ENCODE data around the gene ARHGEF40.

The ARHGEF40 gene

GRCh38 chr14:21092273-21093011 lies 22.3 kb downstream of the ARHGEF40 start:
- Histone ChIP-seq H3K4me3 (no peak overlapping the region), H3K27ac (peak overlapping the region in 6 of 21 experiments; percentile 1 to 60 (median 16))

- no peak overlapping the region for H3K4me3 ChIP-seq
- H3K27ac ChIP-seq = no peak overlapping the region
Observed at GRCh38 chr14:21093018-21093417, 22.9 kb downstream of the ARHGEF40 start.

- H3K27ac ChIP-seq = no peak overlapping the region
- no peak overlapping the region for H3K4me3 ChIP-seq
Observed at GRCh38 chr14:21093769-21094681, 23.9 kb downstream of the ARHGEF40 start.

- H3K27ac ChIP-seq = peak overlapping the region in 7 of 21 experiments; percentile 42 to 92 (median 86)
- H3K4me3 ChIP-seq = no peak overlapping the region
Observed at GRCh38 chr14:21095430-21096205, 25.5 kb downstream of the ARHGEF40 start.

GRCh38 chr14:21096438-21096837 lies 26.3 kb downstream of the ARHGEF40 start:
- H3K4me3 ChIP-seq = no peak overlapping the region
- peak overlapping the region in 10 of 21 experiments; percentile 81 to 92 (median 86) for H3K27ac ChIP-seq

GRCh38 chr14:21096978-21097635 lies 27.0 kb downstream of the ARHGEF40 start:
- H3K4me3 ChIP-seq = peak overlapping the region; percentile 34 to 74 (median 57)
- peak overlapping the region in 19 of 21 experiments; percentile 22 to 92 (median 84) for H3K27ac ChIP-seq

- H3K4me3 ChIP-seq = peak overlapping the region; percentile 34 to 74 (median 57)
- peak overlapping the region in 20 of 21 experiments; percentile 22 to 92 (median 83) for H3K27ac ChIP-seq
Observed at GRCh38 chr14:21097636-21098075, 27.6 kb downstream of the ARHGEF40 start.

GRCh38 chr14:21098076-21098891 lies 28.2 kb downstream of the ARHGEF40 start, which contains the start of gene ZNF219:
ZNF219 (minus strand) TSS chr14:21098655; CDS start chr14:21093591, 5,064 bp downstream.
- H3K27ac ChIP-seq = peak within 1 kb of the TSS; percentile 43 to 92 (median 90)

GRCh38 chr14:21098892-21099595 lies 28.9 kb downstream of the ARHGEF40 start:
- Histone ChIP-seq H3K27ac (peak overlapping the region in 20 of 21 experiments; percentile 43 to 92 (median 90)), H3K4me3 (peak overlapping the region; percentile 43 to 74 (median 57))

More at GRCh38 chr14:21098076-21098891, 28.2 kb downstream of the ARHGEF40 start, which contains the start of gene ZNF219:
- H3K4me3 ChIP-seq = peak within 1 kb of the TSS; percentile 43 to 74 (median 57)

- H3K27ac ChIP-seq = peak overlapping the region in 14 of 21 experiments; percentile 78 to 92 (median 90)
- H3K4me3 ChIP-seq = peak overlapping the region in 1 of 7 experiments; percentile 67
Observed at GRCh38 chr14:21099596-21099985, 29.5 kb downstream of the ARHGEF40 start.

GRCh38 chr14:21100931-21101330 lies 30.8 kb downstream of the ARHGEF40 start, which contains the start of gene TMEM253:
TMEM253 (plus strand) TSS chr14:21101066; CDS start chr14:21101344, 278 bp downstream.
- Histone ChIP-seq H3K27ac (peak within 1 kb of the TSS in 6 of 21 experiments; percentile 16 to 92 (median 84)), H3K4me3 (no peak within 1 kb of the TSS)

- H3K4me3 ChIP-seq = no peak overlapping the region
- peak overlapping the region in 3 of 21 experiments; percentile 9 to 42 (median 20) for H3K27ac ChIP-seq
Observed at GRCh38 chr14:21101802-21102413, 31.8 kb downstream of the ARHGEF40 start.

- Histone ChIP-seq H3K4me3 (peak overlapping the region; percentile 63 to 75 (median 66)), H3K27ac (peak overlapping the region; percentile 23 to 100 (median 99))
Observed at GRCh38 chr14:21102521-21103410, 32.7 kb downstream of the ARHGEF40 start.

- H3K4me3 ChIP-seq = peak overlapping the region; percentile 63 to 75 (median 66)
- peak overlapping the region; percentile 23 to 100 (median 99) for H3K27ac ChIP-seq
Observed at GRCh38 chr14:21103411-21103709, 33.3 kb downstream of the ARHGEF40 start.

GRCh38 chr14:21103710-21104447 lies 33.8 kb downstream of the ARHGEF40 start:
- Histone ChIP-seq H3K27ac (peak overlapping the region; percentile 94 to 100 (median 99)), H3K4me3 (peak overlapping the region; percentile 63 to 75 (median 66))
